Thyroid gland (tissue), 4 donors: ENCODE measurements around the gene STIL.

Source experiments
- POLR2A ChIP-seq, 2 donors: fragments of 450-650 bp; IDR thresholded peaks; one replicate each; pipeline ENCODE4 v1.6.1; 2017; ENCODE audit warnings: antibody characterized with exemption in 2 of 2, mild to moderate bottlenecking in 2 of 2, moderate library complexity in 1 of 2
- TF ChIP-seq, protein P1 (sequence below), 6 experiments: fragments of 200-600 bp in 3 of 6; fragments of 450-650 bp in 3 of 6; sonication (generic) in 3 of 6; IDR thresholded peaks; one replicate each; pipeline ENCODE4 v1.5.1; 2016 to 2019; ENCODE audit warnings: antibody characterized with exemption in 6 of 6, mild to moderate bottlenecking in 2 of 6, inconsistent platforms in 1 of 6, moderate library complexity in 1 of 6

GRCh38 chr1:47226839-47227215, 87.1 kb downstream of the STIL start:
- TF ChIP-seq POLR2A (IDR thresholded peaks at IDR 0.05) = no peak
- TF ChIP-seq, protein P1, sequence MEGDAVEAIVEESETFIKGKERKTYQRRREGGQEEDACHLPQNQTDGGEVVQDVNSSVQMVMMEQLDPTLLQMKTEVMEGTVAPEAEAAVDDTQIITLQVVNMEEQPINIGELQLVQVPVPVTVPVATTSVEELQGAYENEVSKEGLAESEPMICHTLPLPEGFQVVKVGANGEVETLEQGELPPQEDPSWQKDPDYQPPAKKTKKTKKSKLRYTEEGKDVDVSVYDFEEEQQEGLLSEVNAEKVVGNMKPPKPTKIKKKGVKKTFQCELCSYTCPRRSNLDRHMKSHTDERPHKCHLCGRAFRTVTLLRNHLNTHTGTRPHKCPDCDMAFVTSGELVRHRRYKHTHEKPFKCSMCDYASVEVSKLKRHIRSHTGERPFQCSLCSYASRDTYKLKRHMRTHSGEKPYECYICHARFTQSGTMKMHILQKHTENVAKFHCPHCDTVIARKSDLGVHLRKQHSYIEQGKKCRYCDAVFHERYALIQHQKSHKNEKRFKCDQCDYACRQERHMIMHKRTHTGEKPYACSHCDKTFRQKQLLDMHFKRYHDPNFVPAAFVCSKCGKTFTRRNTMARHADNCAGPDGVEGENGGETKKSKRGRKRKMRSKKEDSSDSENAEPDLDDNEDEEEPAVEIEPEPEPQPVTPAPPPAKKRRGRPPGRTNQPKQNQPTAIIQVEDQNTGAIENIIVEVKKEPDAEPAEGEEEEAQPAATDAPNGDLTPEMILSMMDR (IDR thresholded peaks at IDR 0.05) = no peak
